Measurements from ENCODE around the gene PRRC1. TPM values are rescaled to one million over a fixed set of nuclear protein-coding genes. Genes with fewer than 3 reads are reported as not detected.

PRRC1 gene
- total RNA-seq, 4 donors from 2014 or later: 20.3 to 29.8 (median 24.8) TPM

- Histone ChIP-seq H3K36me3 (no peaks in the 10 kb centered on the region), H3K4me3 (no peak overlapping the region), H3K4me1 (peaks cover 3 to 39% (median 35%) of the 10 kb centered on the region in 4 donors), H3K27me3 (no peaks in the 10 kb centered on the region), H3K9me3 (no peaks in the 10 kb centered on the region), H3K27ac (replicated peaks in 1 of 4) (peak overlapping the region; percentile 37 to 46 (median 41))
- intact Hi-C loops (cut with DNase I): no loop called here
- 32% methylated on average over 8 of the region's 8 CpGs for WGBS
- no peak for TF ChIP-seq POLR2AphosphoS5 (IDR thresholded peaks at IDR 0.05)
- TF ChIP-seq POLR2A (IDR thresholded peaks at IDR 0.05; ENCODE audit: low read depth): no peak
- no peak for TF ChIP-seq CTCF (IDR thresholded peaks at IDR 0.05)
- TF ChIP-seq EP300 (IDR thresholded peaks at IDR 0.05): no peak
- peak; percentile 87 for DNase-seq (ENCODE audit: extremely low spot score)
Observed at GRCh38 chr5:127602896-127603844, 85.7 kb downstream of the PRRC1 start.

Other genes starting within 250 kb of the PRRC1 start
- 1 to 10 TPM in 2 of 4 donors, under 1 TPM in 2; 0.50 to 2.9 (median 0.95) TPM for gene MEGF10, start 226.8 kb upstream of the PRRC1 start, total RNA-seq
- gene CTXN3, start 131.4 kb downstream of the PRRC1 start, total RNA-seq: not detected
- gene CCDC192, start 185.8 kb downstream of the PRRC1 start, total RNA-seq: 1 to 10 TPM in 3 of 4 donors, under 1 TPM in 1; 0.33 to 1.7 (median 1.1) TPM